ENCODE results near the gene GRPR. TPM values are rescaled to one million over a fixed set of nuclear protein-coding genes. Genes with fewer than 3 reads are reported as not detected.

Gene GRPR
- total and polyA plus RNA-seq, 2 donors (not counting 1 experiment from before 2014, with no cell fraction given) = 0.33 to 4.1 TPM

DNA sequence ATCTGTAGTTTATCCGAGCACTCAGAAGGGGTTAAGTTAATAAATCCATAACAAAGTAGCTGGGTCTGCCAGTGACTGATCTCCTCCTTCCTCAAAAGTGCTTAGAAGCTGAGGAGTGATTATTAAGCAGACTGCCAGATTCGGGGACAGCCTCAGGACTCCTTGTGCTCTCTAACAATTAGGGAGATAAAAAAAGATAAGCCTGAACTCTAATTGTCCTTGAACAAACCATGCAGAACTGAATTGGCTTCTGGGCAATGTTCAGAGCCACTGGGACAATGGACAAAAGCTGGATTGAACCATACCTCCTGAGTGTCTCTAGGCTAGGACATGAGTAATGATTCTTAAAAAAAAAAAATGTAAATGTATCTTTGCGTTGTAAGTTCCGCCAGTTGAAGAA is 22.7 kb upstream of the GRPR start:
- no peak for DNase-seq (ENCODE audit: low read depth in 2 of 2)
- Histone ChIP-seq H3K36me3 (ENCODE audit: control insufficient read depth, insufficient read depth, low read length) (no peaks in the 10 kb centered on the region), H3K4me1 (ENCODE audit: control insufficient read depth, extremely low read depth, insufficient read depth, low read length) (no peaks in the 10 kb centered on the region), H3K27ac (ENCODE audit: insufficient read depth, low read length) (no peak overlapping the region), H2AFZ (ENCODE audit: low read length) (no peak overlapping the region), H3K4me3 (replicated peaks in 1 of 4; ENCODE audit: control extremely low read depth in 1 of 4, insufficient read depth in 1 of 4, low read depth in 3 of 4, low read length in 4 of 4) (no peak overlapping the region), H3K9me3 (ENCODE audit: control insufficient read depth, insufficient read depth, low read depth, low read length) (no peaks in the 10 kb centered on the region), H3K4me2 (ENCODE audit: extremely low read depth, insufficient read depth, low read length) (no peak overlapping the region), H3K27me3 (ENCODE audit: control insufficient read depth, insufficient read depth, low read length) (no peaks in the 10 kb centered on the region), H4K20me1 (ENCODE audit: control insufficient read depth, extremely low read depth, insufficient read depth, low read length) (no peaks in the 10 kb centered on the region), H3K9ac (ENCODE audit: insufficient read depth, low read length) (no peak overlapping the region), H3K79me2 (ENCODE audit: control insufficient read depth, insufficient read depth, low read length) (no peaks in the 10 kb centered on the region)
- TF ChIP-seq CTCF (conservative IDR thresholded peaks at IDR 0.05 in 1 of 2, IDR thresholded peaks at IDR 0.05 in 1 of 2; ENCODE audit: low read depth in 1 of 2, low read length in 2 of 2) = no peak
- TF ChIP-seq EZH2 (IDR thresholded peaks at IDR 0.05; ENCODE audit: low read length, missing control alignments) = no peak

DNA sequence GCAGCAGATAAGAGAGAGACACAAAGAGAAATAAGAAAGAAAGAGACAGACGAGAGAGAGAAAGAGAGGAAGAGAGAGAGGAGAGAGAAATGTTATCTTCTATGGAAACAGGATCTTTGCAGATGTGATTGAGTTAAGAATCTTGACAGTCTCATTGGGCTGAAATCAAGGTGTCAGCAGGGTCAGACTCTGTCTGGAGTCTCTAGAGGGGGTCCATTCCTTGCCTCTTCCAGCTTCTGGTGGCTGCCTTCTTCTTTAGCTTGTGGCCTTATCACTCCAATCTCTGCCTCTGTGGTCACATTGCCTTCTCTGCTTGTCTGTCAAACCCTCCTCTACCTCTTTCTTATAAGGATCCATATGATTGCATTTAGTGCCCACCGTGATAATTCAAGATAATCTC is 21.8 kb upstream of the GRPR start:
- Histone ChIP-seq H2AFZ (ENCODE audit: low read length) (no peak overlapping the region), H3K9ac (ENCODE audit: insufficient read depth, low read length) (no peak overlapping the region), H3K4me1 (ENCODE audit: control insufficient read depth, extremely low read depth, insufficient read depth, low read length) (no peaks in the 10 kb centered on the region), H3K27me3 (ENCODE audit: control insufficient read depth, insufficient read depth, low read length) (no peaks in the 10 kb centered on the region), H3K27ac (ENCODE audit: insufficient read depth, low read length) (no peak overlapping the region), H4K20me1 (ENCODE audit: control insufficient read depth, extremely low read depth, insufficient read depth, low read length) (no peaks in the 10 kb centered on the region), H3K4me3 (replicated peaks in 1 of 4; ENCODE audit: control extremely low read depth in 1 of 4, insufficient read depth in 1 of 4, low read depth in 3 of 4, low read length in 4 of 4) (no peak overlapping the region), H3K4me2 (ENCODE audit: extremely low read depth, insufficient read depth, low read length) (no peak overlapping the region), H3K36me3 (ENCODE audit: control insufficient read depth, insufficient read depth, low read length) (no peaks in the 10 kb centered on the region), H3K9me3 (ENCODE audit: control insufficient read depth, insufficient read depth, low read depth, low read length) (no peaks in the 10 kb centered on the region), H3K79me2 (ENCODE audit: control insufficient read depth, insufficient read depth, low read length) (no peaks in the 10 kb centered on the region)
- no peak for DNase-seq (ENCODE audit: low read depth in 2 of 2)
- TF ChIP-seq EZH2 (IDR thresholded peaks at IDR 0.05; ENCODE audit: low read length, missing control alignments) (no peak), CTCF (conservative IDR thresholded peaks at IDR 0.05 in 1 of 2, IDR thresholded peaks at IDR 0.05 in 1 of 2; ENCODE audit: low read depth in 1 of 2, low read length in 2 of 2) (no peak)

GRCh38 chrX:16103625-16104024 is 19.7 kb upstream of the GRPR start:
- Histone ChIP-seq H3K4me3 (replicated peaks in 1 of 4; ENCODE audit: control extremely low read depth in 1 of 4, insufficient read depth in 1 of 4, low read depth in 3 of 4, low read length in 4 of 4) (no peak overlapping the region), H3K27me3 (ENCODE audit: control insufficient read depth, insufficient read depth, low read length) (no peaks in the 10 kb centered on the region), H3K27ac (ENCODE audit: insufficient read depth, low read length) (no peak overlapping the region), H4K20me1 (ENCODE audit: control insufficient read depth, extremely low read depth, insufficient read depth, low read length) (no peaks in the 10 kb centered on the region), H3K4me2 (ENCODE audit: extremely low read depth, insufficient read depth, low read length) (no peak overlapping the region), H3K9me3 (ENCODE audit: control insufficient read depth, insufficient read depth, low read depth, low read length) (no peaks in the 10 kb centered on the region), H3K79me2 (ENCODE audit: control insufficient read depth, insufficient read depth, low read length) (no peaks in the 10 kb centered on the region), H2AFZ (ENCODE audit: low read length) (no peak overlapping the region), H3K36me3 (ENCODE audit: control insufficient read depth, insufficient read depth, low read length) (no peaks in the 10 kb centered on the region), H3K4me1 (ENCODE audit: control insufficient read depth, extremely low read depth, insufficient read depth, low read length) (no peaks in the 10 kb centered on the region), H3K9ac (ENCODE audit: insufficient read depth, low read length) (no peak overlapping the region)
- TF ChIP-seq CTCF (conservative IDR thresholded peaks at IDR 0.05 in 1 of 2, IDR thresholded peaks at IDR 0.05 in 1 of 2; ENCODE audit: low read depth in 1 of 2, low read length in 2 of 2) = no peak
- TF ChIP-seq EZH2 (IDR thresholded peaks at IDR 0.05; ENCODE audit: low read length, missing control alignments) = no peak
- DNase-seq (ENCODE audit: low read depth in 2 of 2) = no peak
